GM18502 (cell line): ENCODE results near the gene IGF1R.

Source experiments
- ATAC-seq: cut with Tn5 transposase; IDR thresholded peaks from one replicate; pipeline ENCODE4 v1.9.1; 2021; ENCODE audit warnings: mild to moderate bottlenecking; ENCODE audit not compliant: unreplicated experiment, poor library complexity

IGF1R gene

DNA sequence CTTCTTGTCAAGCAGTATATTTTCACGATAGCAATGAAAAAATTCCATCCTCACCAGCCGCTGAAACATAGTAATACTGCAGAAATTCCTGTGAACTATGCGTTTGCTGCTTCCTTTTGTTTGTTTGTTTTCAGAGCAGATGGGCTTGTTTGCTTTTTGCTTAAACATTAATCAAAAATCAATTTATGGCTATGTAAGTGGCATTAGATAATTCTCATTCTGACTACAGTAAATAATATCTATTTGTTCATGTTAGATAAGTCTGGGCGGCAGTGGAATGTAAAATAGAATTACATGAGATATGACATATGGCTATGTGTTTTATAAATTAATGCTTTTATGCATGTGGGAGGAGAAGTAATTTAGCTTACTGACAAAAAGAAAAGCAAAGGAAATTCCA is 195.5 kb downstream of the IGF1R start:
- ATAC-seq, result no peak

DNA sequence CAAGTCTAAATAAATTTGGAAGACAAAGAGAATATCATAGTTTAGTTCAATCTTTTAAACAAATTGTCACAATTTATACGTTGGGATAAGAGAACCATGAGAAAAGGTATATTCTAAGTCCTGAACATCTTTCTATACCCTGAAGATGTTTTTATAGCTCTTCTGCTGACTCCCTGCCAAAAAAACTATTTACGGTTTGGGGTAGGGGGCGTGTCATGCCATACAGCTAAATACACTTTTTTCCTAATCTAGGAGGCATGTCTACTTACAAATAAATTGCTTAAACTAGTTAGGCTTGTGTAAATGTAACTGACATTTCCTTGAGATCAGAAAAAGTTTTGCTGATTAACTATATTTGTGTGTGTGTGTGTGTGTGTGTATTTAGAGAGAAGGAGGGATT is 195.9 kb downstream of the IGF1R start:
- no peak for ATAC-seq

DNA sequence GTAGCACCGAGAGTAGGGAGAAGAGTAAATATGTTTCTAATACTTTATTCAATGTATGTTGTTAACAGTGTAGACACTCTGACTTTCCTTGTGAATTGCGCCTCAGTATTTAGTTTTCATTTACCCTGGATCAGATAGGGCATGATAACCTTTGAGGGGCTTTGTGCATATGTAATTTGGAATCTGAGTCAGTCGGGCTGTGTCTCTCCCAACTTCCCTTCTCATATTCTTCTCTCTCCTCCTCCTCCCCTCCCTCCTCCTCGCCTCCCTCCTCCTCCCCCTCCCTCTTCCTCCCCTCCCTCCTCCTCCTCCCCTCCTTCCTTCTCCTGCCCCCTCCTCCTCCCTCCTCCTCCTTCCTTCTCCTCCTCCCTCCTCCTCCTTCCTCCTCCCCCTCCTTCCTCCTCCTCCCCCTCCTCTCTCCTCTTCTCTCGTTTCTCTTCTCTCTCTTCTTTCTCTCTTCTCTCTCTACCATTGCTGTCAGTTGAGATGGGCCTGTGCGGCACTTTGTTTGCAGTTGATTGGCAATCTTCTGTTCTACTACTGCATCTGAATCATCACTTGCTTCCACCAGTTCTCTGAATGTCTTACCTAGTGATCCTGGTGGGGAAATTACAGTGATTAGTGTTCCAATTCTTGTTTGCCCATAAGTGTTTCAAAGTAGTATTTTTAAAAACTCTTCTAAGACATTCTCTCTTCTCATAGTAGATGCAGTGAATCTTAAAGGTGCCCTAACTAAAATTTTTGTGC is 197.0 kb downstream of the IGF1R start:
- no peak for ATAC-seq

- peak; percentile 52 for ATAC-seq
Measured at GRCh38 chr15:98850961-98851572, 202.7 kb downstream of the IGF1R start.

DNA sequence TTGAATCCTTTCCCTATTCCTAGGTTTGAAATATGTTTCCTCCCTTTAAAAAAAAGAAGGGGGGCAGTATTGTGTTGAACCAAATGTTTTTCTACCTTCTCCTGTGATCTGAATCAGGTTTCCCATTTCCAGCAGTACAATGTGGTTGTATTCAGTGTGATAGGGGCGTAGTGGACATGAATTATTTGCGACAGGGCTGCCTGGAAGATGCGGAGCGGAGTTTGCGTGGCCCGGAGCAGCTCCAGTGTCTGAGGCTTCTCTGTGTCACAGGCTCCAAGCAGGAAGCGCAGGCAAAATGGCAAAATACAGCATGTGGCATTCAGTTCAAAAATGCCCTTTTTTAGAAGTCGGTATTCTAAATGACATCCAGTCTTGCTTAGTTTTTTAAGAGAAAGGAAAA is 204.8 kb downstream of the IGF1R start:
- ATAC-seq, result peak; percentile 37

GRCh38 chr15:98853617-98854420 is 205.5 kb downstream of the IGF1R start:
- ATAC-seq, result no peak

GRCh38 chr15:98854496-98854895 is 206.2 kb downstream of the IGF1R start:
- no peak for ATAC-seq

- no peak for ATAC-seq
Measured at GRCh38 chr15:98855067-98855814, 206.9 kb downstream of the IGF1R start.

- ATAC-seq, result no peak
Measured at GRCh38 chr15:98855815-98856531, 207.6 kb downstream of the IGF1R start.

- no peak for ATAC-seq
Measured at GRCh38 chr15:98856532-98856907, 208.2 kb downstream of the IGF1R start.

DNA sequence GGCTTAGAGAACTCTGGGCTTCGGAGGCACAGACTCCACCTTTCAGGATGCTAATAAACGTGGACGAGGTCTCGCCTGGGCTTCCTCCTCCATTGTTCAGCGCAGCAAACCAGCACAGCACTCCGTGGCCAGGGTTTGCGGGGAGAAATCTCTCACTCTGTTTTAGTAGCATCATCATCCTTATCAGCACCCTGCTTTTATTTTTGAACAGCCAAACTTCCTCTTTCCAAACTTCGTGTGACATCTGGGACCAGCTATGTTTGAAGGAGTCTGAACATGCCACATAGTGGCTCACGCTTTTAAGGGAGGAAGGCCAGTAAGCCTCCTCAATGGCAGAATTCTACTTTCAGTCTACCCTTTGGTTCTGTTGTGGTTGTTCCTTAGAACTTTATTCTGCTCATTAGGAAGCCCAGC is 210.3 kb downstream of the IGF1R start:
- no peak for ATAC-seq

GRCh38 chr15:98859149-98859548 is 210.8 kb downstream of the IGF1R start:
- ATAC-seq, result no peak

DNA sequence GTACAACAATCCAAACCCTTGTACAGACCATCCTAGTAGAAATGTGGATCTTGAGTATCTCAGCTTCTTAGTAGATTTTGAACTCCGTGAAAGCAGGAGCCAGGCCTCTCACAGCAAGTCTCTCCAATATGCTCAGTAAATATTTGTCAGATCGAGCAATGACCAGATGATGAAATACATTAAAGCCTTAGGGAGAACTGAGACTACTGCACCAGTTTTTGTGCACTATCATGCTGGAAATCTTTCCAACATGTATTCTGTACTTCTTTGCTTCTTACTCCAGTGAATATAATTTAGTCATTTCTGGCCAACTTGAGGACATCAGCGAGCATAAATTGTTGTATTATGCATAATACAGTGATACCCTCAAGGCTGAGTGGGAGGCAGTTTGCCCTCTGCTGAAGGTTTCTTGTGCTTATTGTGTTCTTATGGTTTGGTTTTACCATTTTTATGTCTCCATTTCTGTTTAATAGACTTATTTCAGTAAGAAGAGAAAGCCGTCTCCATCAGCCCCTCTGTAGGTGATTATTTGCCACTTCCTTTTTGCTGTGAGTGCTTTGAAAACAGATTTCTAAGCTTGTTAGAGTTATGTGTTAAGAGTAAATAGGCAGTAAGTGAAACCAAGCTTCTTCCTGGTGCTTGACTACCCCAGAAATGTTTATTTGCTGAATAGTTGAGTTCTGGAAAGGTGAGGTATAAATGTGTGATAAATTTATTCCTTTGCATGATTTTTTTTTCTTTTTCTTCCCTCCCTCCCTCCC is 212.1 kb downstream of the IGF1R start:
- ATAC-seq, result no peak

DNA sequence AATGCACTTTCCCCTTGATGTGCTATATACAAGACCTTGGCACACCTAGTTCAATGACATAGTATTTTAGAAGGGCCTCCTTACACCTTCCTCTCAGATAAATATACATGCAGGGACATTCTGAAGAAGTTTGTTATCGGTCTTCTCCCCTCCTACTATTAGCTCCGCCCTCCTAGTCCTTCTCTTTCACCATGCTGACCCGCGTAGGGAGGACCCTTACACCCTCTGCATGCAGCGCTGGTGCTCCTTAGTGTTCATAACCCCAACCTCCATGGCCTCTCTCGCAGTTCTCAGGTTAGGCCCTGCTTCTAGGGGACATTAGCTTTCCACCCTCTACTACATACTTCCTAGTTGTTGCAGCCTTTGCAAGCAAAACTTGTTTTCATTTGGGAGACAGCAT is 212.8 kb downstream of the IGF1R start:
- ATAC-seq, result no peak

DNA sequence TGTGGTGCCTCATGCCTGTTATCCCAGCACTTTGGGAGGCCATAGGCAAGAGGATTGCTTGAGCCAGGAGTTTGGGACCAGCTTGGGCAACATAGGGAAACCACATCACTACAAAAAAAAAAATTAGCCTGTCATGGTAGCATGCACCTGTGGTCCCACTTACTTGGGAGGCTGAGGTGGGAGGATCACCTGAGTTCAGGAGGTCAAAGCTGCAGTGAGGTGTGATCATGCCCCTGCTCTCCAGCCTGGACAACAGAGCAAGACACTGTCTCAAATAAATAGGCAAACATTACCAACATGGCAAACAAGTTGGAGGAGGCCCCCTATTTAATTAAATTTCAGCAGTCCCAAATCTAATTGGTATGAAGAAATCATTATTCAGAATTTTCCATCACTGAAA is 215.6 kb downstream of the IGF1R start:
- ATAC-seq, result no peak

DNA sequence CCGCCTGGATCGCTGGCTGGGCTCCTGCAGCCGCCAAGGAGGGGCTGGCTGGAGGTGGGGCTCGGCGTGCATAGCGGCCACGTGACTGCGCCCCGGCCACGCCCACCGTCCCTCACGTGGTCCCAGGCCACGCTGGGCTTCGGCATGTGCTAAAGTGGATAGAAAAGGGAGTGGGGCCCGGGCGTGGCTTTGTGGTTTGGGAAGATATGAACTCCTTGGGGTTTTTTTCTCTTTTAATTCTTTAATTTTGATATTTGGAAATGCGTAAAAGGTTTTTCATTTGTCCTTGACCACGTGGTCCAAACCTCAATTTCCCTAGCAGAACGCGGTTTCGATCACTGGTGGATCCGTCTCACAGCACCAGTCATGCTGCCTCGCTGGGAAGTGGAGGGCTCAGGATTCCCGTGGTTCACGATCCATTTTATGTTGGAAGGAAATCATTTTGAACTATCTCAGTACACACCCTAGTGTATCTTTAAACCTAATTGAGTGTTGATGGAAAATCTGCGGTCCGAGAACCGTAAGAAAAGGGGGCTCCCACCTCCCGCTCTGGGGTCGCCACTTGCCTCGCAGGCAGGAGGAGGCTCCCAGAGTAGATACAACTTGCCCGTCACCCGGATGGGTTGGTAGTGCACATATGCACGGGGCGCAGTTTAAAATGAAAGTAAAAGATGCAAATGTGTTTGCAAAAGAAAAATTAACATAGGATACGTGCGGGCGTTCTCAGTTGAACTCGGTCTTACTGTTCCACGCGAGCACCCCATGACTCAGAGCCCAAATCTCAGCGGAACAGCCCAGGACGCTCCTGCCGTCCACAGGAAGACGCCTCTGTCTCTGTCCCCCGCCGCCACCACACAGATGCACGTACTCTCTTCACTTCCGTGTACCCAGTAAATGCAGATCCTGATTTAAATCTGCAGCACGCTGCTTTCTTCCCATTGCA is 217.3 kb downstream of the IGF1R start:
- peak; percentile 93 for ATAC-seq

- ATAC-seq, result no peak
Measured at GRCh38 chr15:98866511-98866910, 218.2 kb downstream of the IGF1R start.

GRCh38 chr15:98868564-98868963 is 220.2 kb downstream of the IGF1R start:
- ATAC-seq, result no peak
